HG03025 (cell line): ENCODE measurements around the gene ATP11A.

Source experiments
- ATAC-seq: cut with Tn5 transposase; IDR thresholded peaks from one replicate; pipeline ENCODE4 v1.9.1; 2021; ENCODE audit warnings: mild to moderate bottlenecking, moderate library complexity; ENCODE audit not compliant: unreplicated experiment, low FRiP score

Gene ATP11A

GRCh38 chr13:112897603-112897955, 207.7 kb downstream of the ATP11A start:
- ATAC-seq = no peak

GRCh38 chr13:112897956-112898620, 208.2 kb downstream of the ATP11A start:
- ATAC-seq = no peak

GRCh38 chr13:112898621-112899280, 208.9 kb downstream of the ATP11A start:
- ATAC-seq = no peak

- ATAC-seq = no peak
Observed at GRCh38 chr13:112899281-112900225, 209.7 kb downstream of the ATP11A start.

- ATAC-seq = no peak
Observed at GRCh38 chr13:112900226-112900600, 210.4 kb downstream of the ATP11A start.

GRCh38 chr13:112900691-112901091, 210.9 kb downstream of the ATP11A start:
- ATAC-seq = no peak

- no peak for ATAC-seq
Observed at GRCh38 chr13:112902101-112902651, 212.3 kb downstream of the ATP11A start.

GRCh38 chr13:112902669-112903068, 212.8 kb downstream of the ATP11A start:
- no peak for ATAC-seq

GRCh38 chr13:112903071-112903577, 213.3 kb downstream of the ATP11A start:
- ATAC-seq = no peak

GRCh38 chr13:112903606-112904195, 213.9 kb downstream of the ATP11A start:
- ATAC-seq = no peak

GRCh38 chr13:112904436-112904960, 214.7 kb downstream of the ATP11A start:
- ATAC-seq = no peak

- no peak for ATAC-seq
Observed at GRCh38 chr13:112905086-112905485, 215.2 kb downstream of the ATP11A start.

- no peak for ATAC-seq
Observed at GRCh38 chr13:112905619-112905989, 215.8 kb downstream of the ATP11A start.

GRCh38 chr13:112905990-112906641, 216.3 kb downstream of the ATP11A start:
- ATAC-seq = no peak

GRCh38 chr13:112907286-112907685, 217.4 kb downstream of the ATP11A start:
- ATAC-seq = no peak

GRCh38 chr13:112907871-112908331, 218.1 kb downstream of the ATP11A start:
- ATAC-seq = no peak

GRCh38 chr13:112908342-112908741, 218.5 kb downstream of the ATP11A start:
- no peak for ATAC-seq

GRCh38 chr13:112910016-112910415, 220.2 kb downstream of the ATP11A start:
- ATAC-seq = no peak

- no peak for ATAC-seq
Observed at GRCh38 chr13:112910616-112911280, 220.9 kb downstream of the ATP11A start.
